Measurements from ENCODE around the gene ZIC4.

DNA sequence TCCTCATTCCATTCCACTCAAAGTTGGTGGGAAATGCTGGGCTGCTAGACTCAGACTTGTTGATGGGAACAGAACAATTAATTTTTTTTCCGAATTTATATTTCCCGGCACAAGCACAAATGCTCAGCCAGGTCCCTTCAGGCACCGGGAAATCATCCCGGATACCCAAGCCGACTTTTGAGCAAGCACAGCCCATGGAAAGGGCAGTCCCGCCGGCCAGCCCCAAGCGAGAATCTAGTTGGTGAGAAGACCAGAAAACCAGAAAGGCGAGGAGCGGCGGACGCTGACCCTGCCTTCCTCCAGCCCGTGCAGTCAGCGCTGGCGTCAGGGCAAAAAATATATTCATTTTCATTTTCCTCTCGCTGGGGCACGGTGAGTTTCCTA lies 763 bp upstream of the ZIC4 start:
- TF ChIP-seq, protein P1, sequence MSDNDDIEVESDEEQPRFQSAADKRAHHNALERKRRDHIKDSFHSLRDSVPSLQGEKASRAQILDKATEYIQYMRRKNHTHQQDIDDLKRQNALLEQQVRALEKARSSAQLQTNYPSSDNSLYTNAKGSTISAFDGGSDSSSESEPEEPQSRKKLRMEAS (IDR thresholded peaks at IDR 0.05) = no peak
- no peak for TF ChIP-seq EP300 (IDR thresholded peaks at IDR 0.05; ENCODE audit: borderline replicate concordance)
